HG03025 (cell line): ENCODE data around the gene CEP164.

Experiments used
- ATAC-seq: cut with Tn5 transposase; IDR thresholded peaks from one replicate; pipeline ENCODE4 v1.9.1; 2021; ENCODE audit warnings: mild to moderate bottlenecking, moderate library complexity; ENCODE audit not compliant: unreplicated experiment, low FRiP score

CEP164 gene

GRCh38 chr11:117356126-117356890 lies 28.7 kb downstream of the CEP164 start:
- no peak for ATAC-seq

- ATAC-seq: no peak
Observed at GRCh38 chr11:117361432-117361831, 33.8 kb downstream of the CEP164 start.

GRCh38 chr11:117366248-117366647 lies 38.6 kb downstream of the CEP164 start:
- ATAC-seq: no peak

- ATAC-seq: no peak
Observed at GRCh38 chr11:117366875-117367274, 39.2 kb downstream of the CEP164 start.

GRCh38 chr11:117369534-117369933 lies 41.9 kb downstream of the CEP164 start:
- ATAC-seq: no peak

GRCh38 chr11:117371453-117371852 lies 43.8 kb downstream of the CEP164 start:
- ATAC-seq: no peak

GRCh38 chr11:117374316-117375055 lies 46.8 kb downstream of the CEP164 start:
- ATAC-seq: no peak

- no peak for ATAC-seq
Observed at GRCh38 chr11:117375960-117376359, 48.3 kb downstream of the CEP164 start.

GRCh38 chr11:117376517-117376916 lies 48.9 kb downstream of the CEP164 start:
- no peak for ATAC-seq

- no peak for ATAC-seq
Observed at GRCh38 chr11:117378976-117379865, 51.6 kb downstream of the CEP164 start.

GRCh38 chr11:117380676-117381075 lies 53.0 kb downstream of the CEP164 start:
- no peak for ATAC-seq

- no peak for ATAC-seq
Observed at GRCh38 chr11:117381481-117382387, 54.1 kb downstream of the CEP164 start.

GRCh38 chr11:117382746-117383145 lies 55.1 kb downstream of the CEP164 start:
- ATAC-seq: no peak

- no peak for ATAC-seq
Observed at GRCh38 chr11:117384045-117384444, 56.4 kb downstream of the CEP164 start.

- no peak for ATAC-seq
Observed at GRCh38 chr11:117385471-117385870, 57.8 kb downstream of the CEP164 start.

- no peak for ATAC-seq
Observed at GRCh38 chr11:117385906-117386305, 58.3 kb downstream of the CEP164 start.

GRCh38 chr11:117387992-117388755 lies 60.5 kb downstream of the CEP164 start:
- no peak for ATAC-seq

GRCh38 chr11:117390743-117391142 lies 63.1 kb downstream of the CEP164 start:
- ATAC-seq: no peak

GRCh38 chr11:117391181-117391580 lies 63.5 kb downstream of the CEP164 start:
- no peak for ATAC-seq
